Activated gamma-delta T cell (primary cell): ENCODE data around the gene TAP2.
"Not testable (repeated sequence)": the region's sequence is repeated elsewhere in the genome, so short reads cannot be mapped to it uniquely, and the experiment has no call there.

Source experiments
- DNase-seq: peaks from one replicate; lab custom pipeline; 2025; lab: John Stamatoyannopoulos, UW

The TAP2 gene

GRCh38 chr6:32835167-32835893, 3.2 kb downstream of the TAP2 start:
- DNase-seq = no peak

GRCh38 chr6:32833664-32834063, 4.9 kb downstream of the TAP2 start:
- no peak for DNase-seq

GRCh38 chr6:32832535-32832934, 6.0 kb downstream of the TAP2 start:
- DNase-seq = no peak

GRCh38 chr6:32830936-32831335, 7.6 kb downstream of the TAP2 start:
- DNase-seq = no peak

GRCh38 chr6:32830017-32830416, 8.5 kb downstream of the TAP2 start:
- DNase-seq = no peak

GRCh38 chr6:32829495-32829894, 9.0 kb downstream of the TAP2 start:
- DNase-seq = no peak

- DNase-seq = no peak
Observed at GRCh38 chr6:32827025-32827424, 11.5 kb downstream of the TAP2 start.

- DNase-seq = no peak
Observed at GRCh38 chr6:32825966-32826365, 12.6 kb downstream of the TAP2 start.

- DNase-seq = no peak
Observed at GRCh38 chr6:32819729-32820128, 18.8 kb downstream of the TAP2 start.

- DNase-seq = no peak
Observed at GRCh38 chr6:32818867-32819266, 19.7 kb downstream of the TAP2 start.

- no peak for DNase-seq
Observed at GRCh38 chr6:32816746-32817204, 21.8 kb downstream of the TAP2 start, which contains the start of gene HLA-DOB. TSS of gene HLA-DOB (minus strand) at chr6:32817002. CDS start at chr6:32816951, 51 bp downstream.

- no peak for DNase-seq
Observed at GRCh38 chr6:32815996-32816395, 22.5 kb downstream of the TAP2 start.

GRCh38 chr6:32815115-32815514, 23.4 kb downstream of the TAP2 start:
- no peak for DNase-seq

GRCh38 chr6:32814145-32814544, 24.4 kb downstream of the TAP2 start:
- DNase-seq = no peak

- no peak for DNase-seq
Observed at GRCh38 chr6:32809171-32809570, 29.4 kb downstream of the TAP2 start.

- DNase-seq = no peak
Observed at GRCh38 chr6:32807020-32807580, 31.4 kb downstream of the TAP2 start.

- DNase-seq = not testable (repeated sequence)
Observed at GRCh38 chr6:32805404-32805803, 33.1 kb downstream of the TAP2 start.

- DNase-seq = no peak
Observed at GRCh38 chr6:32803416-32803815, 35.1 kb downstream of the TAP2 start.

- DNase-seq = no peak
Observed at GRCh38 chr6:32799740-32800139, 38.8 kb downstream of the TAP2 start.

GRCh38 chr6:32799168-32799567, 39.4 kb downstream of the TAP2 start:
- no peak for DNase-seq

GRCh38 chr6:32796848-32797776, 41.4 kb downstream of the TAP2 start:
- no peak for DNase-seq

- no peak for DNase-seq
Observed at GRCh38 chr6:32794510-32794909, 44.0 kb downstream of the TAP2 start.
